Fibroblast of lung (primary cell): ENCODE results near the gene FRY. TPM values are rescaled to one million over a fixed set of nuclear protein-coding genes. Genes with fewer than 3 reads are reported as not detected.

Experiments
- DNase-seq, 2 donors: peaks; one replicate each; pipeline versions ENCODE4 v3.0.0 to v3.0.0-alpha.2; 2010; ENCODE audit warnings: low read depth in 2 of 2
- H2AFZ ChIP-seq: 2 replicates; pipeline ENCODE4 v1.5.1; 2012; ENCODE audit warnings: low read length, control low read depth, inconsistent platforms
- H3K27ac ChIP-seq: 2 replicates; pipeline ENCODE4 v1.5.1; 2011; ENCODE audit warnings: low read length, control low read depth; ENCODE audit not compliant: insufficient read depth
- H3K27me3 ChIP-seq: 2 replicates; pipeline ENCODE4 v1.5.1; 2011; ENCODE audit warnings: mild to moderate bottlenecking, low read length; ENCODE audit not compliant: control insufficient read depth, insufficient read depth
- H3K36me3 ChIP-seq: 2 replicates; pipeline ENCODE4 v1.5.1; 2011; ENCODE audit warnings: low read length; ENCODE audit not compliant: control insufficient read depth, insufficient read depth
- H3K4me1 ChIP-seq: 2 replicates; pipeline ENCODE4 v1.5.1; 2011; ENCODE audit warnings: low read length; ENCODE audit not compliant: control insufficient read depth, insufficient read depth; ENCODE audit errors: extremely low read depth
- H3K4me2 ChIP-seq: 2 replicates; pipeline ENCODE4 v1.5.1; 2011; ENCODE audit warnings: low read length, control low read depth; ENCODE audit not compliant: insufficient read depth; ENCODE audit errors: extremely low read depth
- H3K4me3 ChIP-seq, 4 experiments: fragments of 200-600 bp in 1 of 4; sonication (generic) in 1 of 4; replicated peaks in 1 of 4; 2 replicates each; pipeline ENCODE4 v1.5.1; 2011 to 2016; ENCODE audit warnings: low read length in 4 of 4, low read depth in 3 of 4, mild to moderate bottlenecking in 3 of 4, control low read depth in 2 of 4, inconsistent platforms in 1 of 4, mixed read lengths in 1 of 4; ENCODE audit not compliant: insufficient read depth in 1 of 4; ENCODE audit errors: control extremely low read depth in 1 of 4
- H3K79me2 ChIP-seq: 2 replicates; pipeline ENCODE4 v1.5.1; 2012; ENCODE audit warnings: mild to moderate bottlenecking, low read length, inconsistent platforms; ENCODE audit not compliant: control insufficient read depth, insufficient read depth
- H3K9ac ChIP-seq: 2 replicates; pipeline ENCODE4 v1.5.1; 2011; ENCODE audit warnings: mild to moderate bottlenecking, low read length, control low read depth; ENCODE audit not compliant: insufficient read depth
- H3K9me3 ChIP-seq: 2 replicates; pipeline ENCODE4 v1.5.1; 2012; ENCODE audit warnings: low read depth, low read length; ENCODE audit not compliant: control insufficient read depth, insufficient read depth
- H4K20me1 ChIP-seq: 2 replicates; pipeline ENCODE4 v1.5.1; 2011; ENCODE audit warnings: low read length; ENCODE audit not compliant: control insufficient read depth, insufficient read depth; ENCODE audit errors: extremely low read depth
- EZH2 ChIP-seq: IDR thresholded peaks from 2 replicates; pipeline ENCODE4 v1.5.1; 2012; ENCODE audit warnings: low read length, control low read depth, mild to moderate bottlenecking; ENCODE audit errors: missing control alignments
- polyA plus RNA-seq, 2 donors: library from polyadenylated mRNA; depleted of rRNA in 1 of 2; stranded (reverse) in 1 of 2; unstranded in 1 of 2; fragments of >200 nt; gene quantifications; 2 replicates each; pipeline ENCODE4 v1.2.1, GENCODE V29; 2011 to 2012; ENCODE audit warnings: missing spikeins in 1 of 2
- total RNA-seq: library from RNA; depleted of rRNA; stranded (reverse); fragments of >200 nt; gene quantifications from 2 replicates; pipeline ENCODE4 v1.2.1, GENCODE V29; 2014
- TF ChIP-seq, protein P1 (sequence below), 2 donors: IDR thresholded peaks in 1 of 2; conservative IDR thresholded peaks in 1 of 2; 1 replicate in 1 of 2; 2 replicates in 1 of 2; pipeline ENCODE4 v1.5.1; 2011 to 2012; ENCODE audit warnings: low read length in 2 of 2, control low read depth in 1 of 2, inconsistent platforms in 1 of 2, low read depth in 1 of 2, mild to moderate bottlenecking in 1 of 2

FRY gene
- total and polyA plus RNA-seq, 2 donors (not counting 1 experiment from before 2014, with no cell fraction given) = 8.8 to 18.3 TPM

GRCh38 chr13:32300920-32301319, 269.3 kb downstream of the FRY start:
- Histone ChIP-seq H3K36me3 (no peaks in the 10 kb centered on the region), H3K9ac (no peak overlapping the region), H3K27ac (no peak overlapping the region), H3K79me2 (no peaks in the 10 kb centered on the region), H3K4me3 (no peak overlapping the region), H3K9me3 (no peaks in the 10 kb centered on the region), H2AFZ (no peak overlapping the region), H3K4me1 (no peaks in the 10 kb centered on the region), H4K20me1 (no peaks in the 10 kb centered on the region), H3K27me3 (peaks cover 5% of the 10 kb centered on the region), H3K4me2 (no peak overlapping the region)
- TF ChIP-seq EZH2 = no peak
- TF ChIP-seq, protein P1, sequence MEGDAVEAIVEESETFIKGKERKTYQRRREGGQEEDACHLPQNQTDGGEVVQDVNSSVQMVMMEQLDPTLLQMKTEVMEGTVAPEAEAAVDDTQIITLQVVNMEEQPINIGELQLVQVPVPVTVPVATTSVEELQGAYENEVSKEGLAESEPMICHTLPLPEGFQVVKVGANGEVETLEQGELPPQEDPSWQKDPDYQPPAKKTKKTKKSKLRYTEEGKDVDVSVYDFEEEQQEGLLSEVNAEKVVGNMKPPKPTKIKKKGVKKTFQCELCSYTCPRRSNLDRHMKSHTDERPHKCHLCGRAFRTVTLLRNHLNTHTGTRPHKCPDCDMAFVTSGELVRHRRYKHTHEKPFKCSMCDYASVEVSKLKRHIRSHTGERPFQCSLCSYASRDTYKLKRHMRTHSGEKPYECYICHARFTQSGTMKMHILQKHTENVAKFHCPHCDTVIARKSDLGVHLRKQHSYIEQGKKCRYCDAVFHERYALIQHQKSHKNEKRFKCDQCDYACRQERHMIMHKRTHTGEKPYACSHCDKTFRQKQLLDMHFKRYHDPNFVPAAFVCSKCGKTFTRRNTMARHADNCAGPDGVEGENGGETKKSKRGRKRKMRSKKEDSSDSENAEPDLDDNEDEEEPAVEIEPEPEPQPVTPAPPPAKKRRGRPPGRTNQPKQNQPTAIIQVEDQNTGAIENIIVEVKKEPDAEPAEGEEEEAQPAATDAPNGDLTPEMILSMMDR (conservative IDR thresholded peaks at IDR 0.05 in 1 of 2, IDR thresholded peaks at IDR 0.05 in 1 of 2; ENCODE audit: low read depth in 1 of 2, low read length in 2 of 2) = no peak
- DNase-seq = no peak

DNA sequence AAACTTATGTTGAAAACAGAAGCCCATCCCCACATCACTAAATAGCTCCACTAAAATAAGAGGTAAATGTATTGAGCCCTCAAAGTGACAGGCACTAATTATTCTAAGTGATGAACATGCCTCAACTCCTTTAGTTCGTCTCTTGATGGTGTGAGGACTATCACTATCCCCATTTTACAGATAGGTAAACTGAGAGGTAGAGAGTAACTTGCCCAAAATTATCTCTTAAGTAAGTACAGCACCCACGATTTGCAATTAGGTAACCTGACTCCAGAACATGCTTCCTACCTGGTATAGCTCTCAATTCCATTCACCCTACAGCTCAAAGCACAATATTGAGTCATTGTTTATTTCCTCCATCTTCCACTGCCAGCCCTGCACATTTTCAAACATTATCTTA, 270.9 kb downstream of the FRY start:
- Histone ChIP-seq H4K20me1 (no peaks in the 10 kb centered on the region), H3K27me3 (peaks cover 5% of the 10 kb centered on the region), H3K4me2 (no peak overlapping the region), H3K9ac (no peak overlapping the region), H3K9me3 (no peaks in the 10 kb centered on the region), H3K79me2 (no peaks in the 10 kb centered on the region), H3K27ac (no peak overlapping the region), H2AFZ (no peak overlapping the region), H3K36me3 (no peaks in the 10 kb centered on the region), H3K4me3 (no peak overlapping the region), H3K4me1 (no peaks in the 10 kb centered on the region)
- TF ChIP-seq EZH2 = no peak
- TF ChIP-seq, protein P1 (conservative IDR thresholded peaks at IDR 0.05 in 1 of 2, IDR thresholded peaks at IDR 0.05 in 1 of 2; ENCODE audit: low read depth in 1 of 2, low read length in 2 of 2) = no peak
- no peak for DNase-seq

DNA sequence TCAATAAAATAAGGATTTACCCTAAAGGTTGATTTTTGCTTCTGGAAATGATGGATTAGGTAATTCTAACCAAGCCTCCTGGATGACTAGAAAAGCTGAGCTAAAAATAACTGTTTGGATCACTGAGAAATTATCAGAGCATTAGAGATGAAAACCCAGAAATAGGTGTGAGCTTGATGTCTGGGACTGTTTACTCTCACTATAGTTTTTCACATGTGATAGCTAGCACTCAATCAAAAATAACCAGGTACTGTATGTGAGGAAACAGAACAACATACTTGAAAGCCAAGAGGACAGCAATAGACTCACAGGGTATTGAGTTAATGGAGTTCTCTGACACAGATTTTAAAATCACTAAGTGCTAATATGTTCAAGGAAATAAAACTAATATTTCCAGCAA, 274.1 kb downstream of the FRY start:
- Histone ChIP-seq H3K4me1 (no peaks in the 10 kb centered on the region), H2AFZ (no peak overlapping the region), H3K9me3 (no peaks in the 10 kb centered on the region), H3K4me2 (no peak overlapping the region), H3K27ac (no peak overlapping the region), H3K27me3 (no peaks in the 10 kb centered on the region), H3K9ac (no peak overlapping the region), H3K79me2 (no peaks in the 10 kb centered on the region), H3K36me3 (no peaks in the 10 kb centered on the region), H4K20me1 (no peaks in the 10 kb centered on the region), H3K4me3 (no peak overlapping the region)
- no peak for DNase-seq
- TF ChIP-seq, protein P1 (conservative IDR thresholded peaks at IDR 0.05 in 1 of 2, IDR thresholded peaks at IDR 0.05 in 1 of 2; ENCODE audit: low read depth in 1 of 2, low read length in 2 of 2) = no peak
- no peak for TF ChIP-seq EZH2
